Activated CD8-positive, alpha-beta memory T cell treated with anti-CD3 and anti-CD28 coated beads, Interleukin-2, amount 50 U/mL, for 4 hours (primary cell): ENCODE measurements around the gene NATD1.

Experiments
- DNase-seq: peaks from one replicate; pipeline ENCODE4 v3.0.0-alpha.2; 2020

NATD1 gene

GRCh38 chr17:21189361-21189760, 63.8 kb downstream of the NATD1 start:
- DNase-seq = no peak
